ENCODE results near the gene FXYD6.

FXYD6 gene

DNA sequence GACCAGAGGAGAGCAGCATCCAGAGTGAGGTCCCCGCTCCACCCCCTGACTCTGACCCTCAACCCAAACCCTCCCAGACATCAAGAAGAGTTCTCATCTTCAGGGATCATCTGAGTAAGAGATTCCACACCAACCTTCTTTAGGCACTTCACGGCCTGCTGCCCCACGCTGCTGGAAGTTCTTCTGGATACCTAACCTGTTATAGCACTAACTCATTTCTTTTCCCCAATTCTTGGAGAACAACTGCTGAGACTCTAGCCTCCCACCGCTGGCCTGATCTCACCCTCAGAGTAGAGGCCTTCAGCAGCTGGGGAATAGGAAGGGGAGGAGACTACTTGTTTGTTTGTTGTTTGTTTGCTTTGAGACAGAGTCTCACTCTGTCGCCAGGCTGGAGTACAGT is 45.4 kb upstream of the FXYD6 start:
- Mint-ChIP-seq H3K27me3 (ENCODE audit: low read depth, poor library complexity) (peaks cover 23% of the 10 kb centered on the region), H3K4me3 (no peak overlapping the region), H3K36me3 (ENCODE audit: low read depth) (no peaks in the 10 kb centered on the region), H3K4me1 (peaks cover 11% of the 10 kb centered on the region), H3K9me3 (no peaks in the 10 kb centered on the region), H3K27ac (no peak overlapping the region)
- no peak for DNase-seq
- TF ChIP-seq, protein P1, sequence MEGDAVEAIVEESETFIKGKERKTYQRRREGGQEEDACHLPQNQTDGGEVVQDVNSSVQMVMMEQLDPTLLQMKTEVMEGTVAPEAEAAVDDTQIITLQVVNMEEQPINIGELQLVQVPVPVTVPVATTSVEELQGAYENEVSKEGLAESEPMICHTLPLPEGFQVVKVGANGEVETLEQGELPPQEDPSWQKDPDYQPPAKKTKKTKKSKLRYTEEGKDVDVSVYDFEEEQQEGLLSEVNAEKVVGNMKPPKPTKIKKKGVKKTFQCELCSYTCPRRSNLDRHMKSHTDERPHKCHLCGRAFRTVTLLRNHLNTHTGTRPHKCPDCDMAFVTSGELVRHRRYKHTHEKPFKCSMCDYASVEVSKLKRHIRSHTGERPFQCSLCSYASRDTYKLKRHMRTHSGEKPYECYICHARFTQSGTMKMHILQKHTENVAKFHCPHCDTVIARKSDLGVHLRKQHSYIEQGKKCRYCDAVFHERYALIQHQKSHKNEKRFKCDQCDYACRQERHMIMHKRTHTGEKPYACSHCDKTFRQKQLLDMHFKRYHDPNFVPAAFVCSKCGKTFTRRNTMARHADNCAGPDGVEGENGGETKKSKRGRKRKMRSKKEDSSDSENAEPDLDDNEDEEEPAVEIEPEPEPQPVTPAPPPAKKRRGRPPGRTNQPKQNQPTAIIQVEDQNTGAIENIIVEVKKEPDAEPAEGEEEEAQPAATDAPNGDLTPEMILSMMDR (IDR thresholded peaks at IDR 0.05) = no peak

DNA sequence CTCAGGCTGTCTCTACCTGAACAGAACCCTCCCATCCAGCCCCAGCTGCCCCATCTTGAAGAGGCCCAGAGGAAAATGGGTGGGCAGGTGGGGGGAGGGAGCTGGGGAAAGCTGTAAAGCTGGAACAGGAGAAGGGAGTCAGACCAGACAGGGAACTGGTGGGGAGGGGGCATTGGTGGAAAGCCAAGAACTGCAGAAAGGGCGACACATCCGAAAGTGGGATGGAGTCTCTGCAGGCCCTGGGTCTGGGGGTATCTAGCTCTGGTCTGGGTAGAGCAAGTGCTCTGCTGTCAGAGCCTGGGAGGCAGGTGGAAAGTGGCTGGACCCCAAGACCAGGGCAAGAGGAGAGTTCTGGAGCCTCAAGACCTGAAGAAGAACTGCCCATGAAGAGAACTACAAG is 45.0 kb upstream of the FXYD6 start:
- H3K27me3 Mint-ChIP-seq (ENCODE audit: low read depth, poor library complexity) = peaks cover 18% of the 10 kb centered on the region
- peaks cover 11% of the 10 kb centered on the region for H3K4me1 Mint-ChIP-seq
- no peaks in the 10 kb centered on the region for H3K36me3 Mint-ChIP-seq (ENCODE audit: low read depth)
- TF ChIP-seq, protein P1 (IDR thresholded peaks at IDR 0.05) = no peak
- H3K4me3 Mint-ChIP-seq = no peak overlapping the region
- no peaks in the 10 kb centered on the region for H3K9me3 Mint-ChIP-seq
- DNase-seq = no peak
- no peak overlapping the region for H3K27ac Mint-ChIP-seq

DNA sequence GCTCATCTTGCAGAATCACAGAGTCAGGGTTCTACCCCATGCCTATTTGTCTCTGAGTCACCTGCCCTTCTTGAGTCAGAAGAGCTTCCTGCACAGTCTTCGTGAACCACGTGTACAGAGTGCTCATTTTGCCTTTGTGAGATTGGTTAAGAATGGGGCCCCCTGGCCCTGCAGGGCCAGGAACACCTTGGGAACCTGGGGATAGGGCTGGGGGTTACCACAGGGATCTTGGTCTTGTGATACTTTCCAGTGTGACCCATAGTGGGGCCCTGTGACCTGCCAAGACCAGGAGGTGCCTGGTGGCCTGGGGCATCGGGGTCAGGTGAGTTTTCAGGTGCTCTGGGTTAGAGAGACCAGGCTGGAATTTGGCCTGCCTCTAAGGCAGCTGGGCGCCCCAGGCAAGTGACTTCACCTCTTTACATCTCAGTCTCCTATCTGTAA is 43.3 kb upstream of the FXYD6 start:
- Mint-ChIP-seq H3K27ac (no peak overlapping the region), H3K9me3 (no peaks in the 10 kb centered on the region), H3K4me3 (no peak overlapping the region), H3K4me1 (peaks cover 23% of the 10 kb centered on the region), H3K36me3 (ENCODE audit: low read depth) (no peaks in the 10 kb centered on the region), H3K27me3 (ENCODE audit: low read depth, poor library complexity) (peaks cover 15% of the 10 kb centered on the region)
- TF ChIP-seq, protein P1 (IDR thresholded peaks at IDR 0.05) = no peak
- DNase-seq = no peak

DNA sequence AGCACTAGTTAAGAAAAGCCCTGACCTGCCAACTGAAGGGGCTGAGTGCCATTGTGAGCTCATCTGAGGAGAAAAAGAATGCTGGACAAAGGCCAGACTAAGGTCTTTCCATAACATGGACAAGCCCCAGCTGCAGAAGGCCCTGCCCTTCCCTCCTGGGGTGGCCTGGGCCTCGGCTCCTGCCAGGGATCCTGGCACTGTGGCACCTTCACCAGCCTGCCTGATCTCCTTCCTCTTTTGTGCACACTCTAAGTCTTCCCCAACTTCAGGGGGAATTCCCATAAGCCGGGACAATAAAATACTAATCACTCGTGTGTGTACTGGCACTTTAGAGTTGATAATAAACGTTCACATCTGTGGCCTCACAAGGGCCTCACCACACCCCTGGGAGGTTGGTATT is 42.9 kb upstream of the FXYD6 start:
- Mint-ChIP-seq H3K27ac (no peak overlapping the region), H3K4me3 (no peak overlapping the region), H3K9me3 (no peaks in the 10 kb centered on the region), H3K4me1 (peaks cover 27% of the 10 kb centered on the region), H3K27me3 (ENCODE audit: low read depth, poor library complexity) (peaks cover 15% of the 10 kb centered on the region), H3K36me3 (ENCODE audit: low read depth) (no peaks in the 10 kb centered on the region)
- TF ChIP-seq, protein P1 (IDR thresholded peaks at IDR 0.05) = no peak
- no peak for DNase-seq

DNA sequence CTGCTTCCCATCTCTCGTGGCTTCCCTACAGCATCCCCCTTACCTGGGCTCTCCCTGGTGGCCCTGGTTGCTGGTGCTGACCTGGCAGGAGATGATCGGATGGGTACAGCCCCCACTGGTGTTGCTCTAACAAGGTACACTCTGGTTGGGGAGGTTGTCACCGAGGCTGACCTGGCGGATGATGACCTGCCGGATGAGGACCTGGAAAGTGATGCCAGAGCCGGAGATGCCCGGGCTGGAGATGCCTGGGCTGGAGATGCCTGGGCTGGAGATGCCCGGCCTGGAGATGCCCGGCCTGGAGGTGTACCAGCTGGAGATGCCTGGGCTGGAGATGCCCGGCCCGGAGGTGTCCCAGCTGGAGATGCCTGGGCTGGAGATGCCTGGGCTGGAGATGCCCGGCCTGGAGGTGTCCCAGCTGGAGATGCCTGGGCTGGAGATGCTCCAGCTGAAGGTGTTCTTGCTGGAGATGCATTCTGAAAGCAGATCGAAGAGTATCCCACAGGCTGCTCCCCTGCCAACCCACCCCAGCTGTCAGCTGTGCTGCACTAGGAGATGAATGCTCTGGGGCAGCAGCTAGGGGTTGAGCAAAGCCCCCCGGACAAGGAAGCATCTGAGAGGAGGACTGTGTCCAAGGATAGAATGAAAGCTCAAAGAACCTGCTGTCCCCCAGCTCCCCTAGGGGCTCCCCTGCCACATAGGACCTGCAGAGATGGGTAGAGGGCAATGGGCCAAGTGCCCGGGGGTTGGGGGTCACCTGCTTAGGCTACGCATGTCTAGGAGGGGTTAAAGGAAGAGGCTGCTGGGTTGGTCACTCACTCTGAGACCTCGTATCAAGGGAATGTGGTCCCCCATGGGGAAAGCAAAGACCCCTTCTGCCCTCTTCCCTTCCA is 42.2 kb upstream of the FXYD6 start:
- Mint-ChIP-seq H3K4me1 (peaks cover 32% of the 10 kb centered on the region), H3K27ac (no peak overlapping the region)
- no peak for DNase-seq

More for the DNA sequence above, 42.2 kb upstream of the FXYD6 start:
- Mint-ChIP-seq H3K4me3 (no peak overlapping the region), H3K27me3 (ENCODE audit: low read depth, poor library complexity) (peaks cover 15% of the 10 kb centered on the region), H3K36me3 (ENCODE audit: low read depth) (no peaks in the 10 kb centered on the region), H3K9me3 (no peaks in the 10 kb centered on the region)
- TF ChIP-seq, protein P1 (IDR thresholded peaks at IDR 0.05) = no peak
